PC-3 (cell line): ENCODE data around the gene GABRD.

Experiments
- EZH2phosphoT487 ChIP-seq: fragments of 300-600 bp; sonication (generic); IDR thresholded peaks from 2 replicates; pipeline ENCODE4 v1.6.1; 2018; ENCODE audit warnings: mild to moderate bottlenecking, antibody characterized with exemption, low read length, borderline replicate concordance
- TF ChIP-seq, protein P1 (sequence below): fragments of 300-600 bp; sonication (generic); conservative IDR thresholded peaks from 2 replicates; pipeline ENCODE4 v1.5.1; 2017; ENCODE audit warnings: antibody characterized with exemption, low read depth, mild to moderate bottlenecking, low read length

DNA sequence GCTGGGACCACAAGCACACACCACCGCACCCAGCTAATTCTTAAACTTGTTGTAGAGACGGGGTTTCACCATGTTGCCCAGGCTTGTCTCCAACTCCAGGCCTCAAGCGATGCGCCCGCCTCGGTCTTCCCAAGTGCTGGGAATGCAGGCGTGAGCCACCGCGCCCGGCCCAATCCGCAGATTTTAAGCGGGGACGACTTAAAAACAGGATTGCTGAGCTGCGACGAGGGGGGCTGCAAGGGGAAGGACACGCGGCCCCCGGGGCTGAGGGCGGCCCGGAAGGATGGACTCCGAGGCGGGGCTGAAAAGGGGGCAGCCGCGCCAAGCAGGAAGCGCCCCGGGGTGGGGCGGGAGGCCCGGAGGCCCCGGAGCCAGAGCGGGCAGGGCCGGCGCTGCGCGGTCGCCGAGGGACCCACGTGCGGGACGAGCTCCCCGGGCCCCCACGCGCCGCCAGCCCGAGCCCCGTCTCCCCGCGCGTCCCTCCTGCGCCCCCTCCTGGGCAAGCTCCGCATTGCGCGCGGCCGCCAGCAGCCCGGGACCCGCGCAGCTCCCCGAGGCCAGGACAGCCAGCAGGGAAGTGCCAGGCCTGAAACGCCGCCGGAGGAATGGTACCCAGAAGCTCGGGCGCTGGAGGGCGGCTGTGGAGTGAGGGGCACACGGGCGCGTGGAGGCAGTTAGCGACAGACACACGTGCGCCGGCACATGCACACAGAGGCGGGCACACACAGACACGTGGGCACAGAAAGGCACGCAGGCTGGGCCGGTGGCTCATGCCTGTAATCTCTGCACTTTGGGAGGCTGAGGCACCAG is 25.6 kb downstream of the GABRD start:
- TF ChIP-seq, protein P1, sequence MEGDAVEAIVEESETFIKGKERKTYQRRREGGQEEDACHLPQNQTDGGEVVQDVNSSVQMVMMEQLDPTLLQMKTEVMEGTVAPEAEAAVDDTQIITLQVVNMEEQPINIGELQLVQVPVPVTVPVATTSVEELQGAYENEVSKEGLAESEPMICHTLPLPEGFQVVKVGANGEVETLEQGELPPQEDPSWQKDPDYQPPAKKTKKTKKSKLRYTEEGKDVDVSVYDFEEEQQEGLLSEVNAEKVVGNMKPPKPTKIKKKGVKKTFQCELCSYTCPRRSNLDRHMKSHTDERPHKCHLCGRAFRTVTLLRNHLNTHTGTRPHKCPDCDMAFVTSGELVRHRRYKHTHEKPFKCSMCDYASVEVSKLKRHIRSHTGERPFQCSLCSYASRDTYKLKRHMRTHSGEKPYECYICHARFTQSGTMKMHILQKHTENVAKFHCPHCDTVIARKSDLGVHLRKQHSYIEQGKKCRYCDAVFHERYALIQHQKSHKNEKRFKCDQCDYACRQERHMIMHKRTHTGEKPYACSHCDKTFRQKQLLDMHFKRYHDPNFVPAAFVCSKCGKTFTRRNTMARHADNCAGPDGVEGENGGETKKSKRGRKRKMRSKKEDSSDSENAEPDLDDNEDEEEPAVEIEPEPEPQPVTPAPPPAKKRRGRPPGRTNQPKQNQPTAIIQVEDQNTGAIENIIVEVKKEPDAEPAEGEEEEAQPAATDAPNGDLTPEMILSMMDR = peak; percentile 80
- no peak for TF ChIP-seq EZH2phosphoT487
